HepG2 (cell line): ENCODE results near the gene CIBAR2. TPM values are rescaled to one million over a fixed set of nuclear protein-coding genes. Genes with fewer than 3 reads are reported as not detected.
A peak's percentile ranks its signal among the peaks of the same experiment; 100 is the strongest.

Source experiments
- ISL2 ChIP-seq: sonication (generic); formaldehyde crosslinking; IDR thresholded peaks from 2 replicates; pipeline ENCODE4 v1.5.0; 2020; ENCODE audit warnings: missing genetic modification reagents
- JARID2 ChIP-seq: sonication (generic); formaldehyde crosslinking; IDR thresholded peaks from 2 replicates; pipeline ENCODE4 v1.8.1; 2023; ENCODE audit warnings: missing genetic modification reagents, inconsistent platforms; ENCODE audit not compliant: insufficient replicate concordance
- KIAA2018 ChIP-seq: sonication (generic); formaldehyde crosslinking; IDR thresholded peaks from 2 replicates; pipeline ENCODE4 v1.5.0; 2020; ENCODE audit warnings: mild to moderate bottlenecking, missing genetic modification reagents, borderline replicate concordance
- NCOA5 ChIP-seq: sonication (generic); formaldehyde crosslinking; IDR thresholded peaks from 2 replicates; pipeline ENCODE4 v1.4.0; 2020; ENCODE audit warnings: missing genetic modification reagents
- NR1H2 ChIP-seq: sonication (generic); formaldehyde crosslinking; IDR thresholded peaks from 2 replicates; pipeline ENCODE4 v1.8.1; 2022; ENCODE audit warnings: low read depth, missing genetic modification reagents, borderline replicate concordance
- SMAD9 ChIP-seq: sonication (generic); formaldehyde crosslinking; IDR thresholded peaks from 2 replicates; pipeline ENCODE4 v1.5.1; 2020; ENCODE audit warnings: mild to moderate bottlenecking, missing genetic modification reagents
- ZNF224 ChIP-seq: sonication (generic); formaldehyde crosslinking; IDR thresholded peaks from 2 replicates; pipeline ENCODE4 v1.5.0; 2020; ENCODE audit warnings: mild to moderate bottlenecking, missing genetic modification reagents
- ZNF367 ChIP-seq: sonication (generic); formaldehyde crosslinking; IDR thresholded peaks from 2 replicates; pipeline ENCODE4 v1.4.0; 2020; ENCODE audit warnings: missing genetic modification reagents, borderline replicate concordance
- ZNF562 ChIP-seq: sonication (generic); formaldehyde crosslinking; IDR thresholded peaks from 2 replicates; pipeline ENCODE4 v1.8.0; 2022; ENCODE audit warnings: missing genetic modification reagents, borderline replicate concordance
- ZNF687 ChIP-seq: sonication (generic); formaldehyde crosslinking; IDR thresholded peaks from 2 replicates; pipeline ENCODE4 v1.5.1; 2020; ENCODE audit warnings: mild to moderate bottlenecking, missing genetic modification reagents, moderate library complexity
- ZNF770 ChIP-seq: sonication (generic); formaldehyde crosslinking; IDR thresholded peaks from 2 replicates; pipeline ENCODE4 v1.5.0; 2020; ENCODE audit warnings: mild to moderate bottlenecking, missing genetic modification reagents
- ZNF790 ChIP-seq: sonication (generic); formaldehyde crosslinking; IDR thresholded peaks from 2 replicates; pipeline ENCODE4 v1.8.0; 2022; ENCODE audit warnings: missing genetic modification reagents, mild to moderate bottlenecking, borderline replicate concordance
- polyA plus RNA-seq, 8 experiments: library from polyadenylated mRNA; depleted of rRNA in 3 of 8; stranded (reverse) in 7 of 8; unstranded in 1 of 8; fragments of >200 nt; fragmentation: Illumina TruSeq in 4 of 8; extraction: Trizol in 4 of 8; gene quantifications; 2 replicates each; pipeline versions ENCODE4 v1.2.1 to v1.2.3, GENCODE V29; 2011 to 2016; ENCODE audit warnings: low read depth in 4 of 8, missing spikeins in 1 of 8, mixed read lengths in 1 of 8; ENCODE audit not compliant: insufficient read depth in 1 of 8
- total RNA-seq, 5 experiments: library from RNA; depleted of rRNA; stranded (reverse); fragments of >200 nt; fragmentation: Illumina TruSeq; extraction: Trizol; gene quantifications; 2 replicates each; pipeline ENCODE4 v1.2.3, GENCODE V29; 2016; ENCODE audit warnings: low read depth in 1 of 5

CIBAR2 gene
- total and polyA plus RNA-seq, 2 of the 13 experiments (the other 11 are each of a cell fraction or from before 2014, with no cell fraction given), result not detected

- TF ChIP-seq KIAA2018 (CRISPR knock-in tag) (no peak), ZNF367 (CRISPR knock-in tag) (no peak), ZNF790 (CRISPR knock-in tag) (no peak), NR1H2 (CRISPR knock-in tag) (no peak), ZNF562 (CRISPR knock-in tag) (no peak), ZNF687 (CRISPR knock-in tag) (peak; percentile 86), SMAD9 (no peak), ZNF224 (no peak), NCOA5 (CRISPR knock-in tag) (no peak), ISL2 (CRISPR knock-in tag) (no peak), ZNF770 (no peak), JARID2 (CRISPR knock-in tag) (no peak)
Observed at GRCh38 chr16:85157813-85158742, 45.8 kb upstream of the CIBAR2 start (continued).
